Lower leg skin (tissue), 3 donors: Measurements from ENCODE around the gene STAT5A.

Experiments
- POLR2A ChIP-seq, 2 donors: fragments of 450-650 bp; IDR thresholded peaks; one replicate each; pipeline ENCODE4 v1.6.1; 2016 to 2017; ENCODE audit warnings: antibody characterized with exemption in 2 of 2, mild to moderate bottlenecking in 1 of 2, moderate library complexity in 1 of 2
- TF ChIP-seq, protein P1 (sequence below), 3 donors: fragments of 450-650 bp; IDR thresholded peaks; one replicate each; pipeline ENCODE4 v1.5.1; 2016; ENCODE audit warnings: antibody characterized with exemption in 3 of 3, mild to moderate bottlenecking in 3 of 3, moderate library complexity in 2 of 3

DNA sequence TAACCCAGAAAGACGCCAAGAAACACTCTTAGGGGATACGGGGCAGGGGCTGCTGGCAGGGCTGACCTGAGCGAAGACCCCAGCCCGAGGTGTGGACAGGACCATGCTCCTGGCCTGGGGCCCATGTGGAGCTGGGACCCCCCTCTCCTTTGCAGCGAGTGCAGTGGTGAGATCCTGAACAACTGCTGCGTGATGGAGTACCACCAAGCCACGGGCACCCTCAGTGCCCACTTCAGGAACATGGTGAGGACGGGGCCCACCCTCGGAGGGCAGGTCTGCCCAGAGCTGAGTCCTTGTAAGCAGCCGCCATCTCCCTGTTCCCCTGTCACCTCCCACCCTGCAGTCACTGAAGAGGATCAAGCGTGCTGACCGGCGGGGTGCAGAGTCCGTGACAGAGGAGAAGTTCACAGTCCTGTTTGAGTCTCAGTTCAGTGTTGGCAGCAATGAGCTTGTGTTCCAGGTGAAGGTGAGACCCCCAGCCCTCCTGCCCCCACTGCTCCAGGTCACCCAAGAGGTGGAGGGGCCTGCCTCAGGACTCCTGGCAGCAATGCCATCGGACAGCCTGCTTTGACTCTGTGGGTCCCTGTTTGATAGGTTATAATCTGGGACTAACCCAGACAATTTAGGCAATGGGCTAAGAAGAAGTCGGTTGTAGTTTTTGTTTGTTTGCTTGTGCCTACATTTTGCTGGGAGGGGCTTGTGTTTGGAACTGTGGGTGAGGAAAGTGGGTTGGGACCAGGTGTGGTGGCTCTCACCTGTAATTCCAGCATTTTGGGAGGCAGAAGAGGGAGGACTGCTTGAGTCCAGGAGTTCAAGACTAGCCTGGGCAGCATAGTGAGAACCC lies 16.1 kb downstream of the STAT5A start:
- TF ChIP-seq, protein P1, sequence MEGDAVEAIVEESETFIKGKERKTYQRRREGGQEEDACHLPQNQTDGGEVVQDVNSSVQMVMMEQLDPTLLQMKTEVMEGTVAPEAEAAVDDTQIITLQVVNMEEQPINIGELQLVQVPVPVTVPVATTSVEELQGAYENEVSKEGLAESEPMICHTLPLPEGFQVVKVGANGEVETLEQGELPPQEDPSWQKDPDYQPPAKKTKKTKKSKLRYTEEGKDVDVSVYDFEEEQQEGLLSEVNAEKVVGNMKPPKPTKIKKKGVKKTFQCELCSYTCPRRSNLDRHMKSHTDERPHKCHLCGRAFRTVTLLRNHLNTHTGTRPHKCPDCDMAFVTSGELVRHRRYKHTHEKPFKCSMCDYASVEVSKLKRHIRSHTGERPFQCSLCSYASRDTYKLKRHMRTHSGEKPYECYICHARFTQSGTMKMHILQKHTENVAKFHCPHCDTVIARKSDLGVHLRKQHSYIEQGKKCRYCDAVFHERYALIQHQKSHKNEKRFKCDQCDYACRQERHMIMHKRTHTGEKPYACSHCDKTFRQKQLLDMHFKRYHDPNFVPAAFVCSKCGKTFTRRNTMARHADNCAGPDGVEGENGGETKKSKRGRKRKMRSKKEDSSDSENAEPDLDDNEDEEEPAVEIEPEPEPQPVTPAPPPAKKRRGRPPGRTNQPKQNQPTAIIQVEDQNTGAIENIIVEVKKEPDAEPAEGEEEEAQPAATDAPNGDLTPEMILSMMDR (IDR thresholded peaks at IDR 0.05), result no peak
- TF ChIP-seq POLR2A (IDR thresholded peaks at IDR 0.05), result no peak
